ENCODE data around the gene SIAH2. TPM values are rescaled to one million over a fixed set of nuclear protein-coding genes. Genes with fewer than 3 reads are reported as not detected.

SIAH2 gene
- total RNA-seq, 1 experiment from 2014 or later, result 117 TPM

Other genes starting within 250 kb of the SIAH2 start
- gene SERP1, start 216.7 kb downstream of the SIAH2 start, total RNA-seq (2014; rRNA removed; shearing (Covaris generic)), result 577 and 600 TPM in 2 replicates
- gene EIF2A, start 216.4 kb downstream of the SIAH2 start, total RNA-seq (2014; rRNA removed; shearing (Covaris generic)), result 94.5 and 104 TPM in 2 replicates
- 103 and 104 TPM in 2 replicates for gene SELENOT, start 159.8 kb downstream of the SIAH2 start, total RNA-seq (2014; rRNA removed; shearing (Covaris generic))
- gene ERICH6, start 59.2 kb downstream of the SIAH2 start, total RNA-seq (2014; rRNA removed; shearing (Covaris generic)), result not detected in 2 replicates
- not detected in 2 replicates for gene MINDY4B, start 142.3 kb upstream of the SIAH2 start, total RNA-seq (2014; rRNA removed; shearing (Covaris generic))
- not detected in 2 replicates for gene CLRN1, start 209.6 kb upstream of the SIAH2 start, total RNA-seq (2014; rRNA removed; shearing (Covaris generic))

All from HT-29 (cell line).